ENCODE results near the gene REEP1.

The REEP1 gene

GRCh38 chr2:86280191-86280667 is 57.2 kb downstream of the REEP1 start:
- Histone ChIP-seq H3K36me3 (ENCODE audit: insufficient read depth, insufficient read length, low read length) (no peaks in the 10 kb centered on the region), H3K9ac (ENCODE audit: insufficient read length, low read depth) (no peak overlapping the region), H3K9me3 (ENCODE audit: insufficient read depth, low read length) (no peaks in the 10 kb centered on the region), H3K4me1 (ENCODE audit: insufficient read depth, insufficient read length) (peaks cover 2% of the 10 kb centered on the region), H3K27me3 (ENCODE audit: insufficient read depth, insufficient read length) (no peaks in the 10 kb centered on the region), H3K4me3 (ENCODE audit: insufficient read length, low read depth) (no peak overlapping the region)
- DNase-seq (ENCODE audit: low read depth, low spot score): no peak
- TF ChIP-seq ZNF274 (IDR thresholded peaks at IDR 0.05; ENCODE audit: low read depth, low read length): no peak
- no peak for TF ChIP-seq YY1 (IDR thresholded peaks at IDR 0.05; ENCODE audit: insufficient read depth, insufficient read length)
- TF ChIP-seq SUZ12 (IDR thresholded peaks at IDR 0.05; ENCODE audit: extremely low read depth, insufficient read depth, insufficient read length): no peak

DNA sequence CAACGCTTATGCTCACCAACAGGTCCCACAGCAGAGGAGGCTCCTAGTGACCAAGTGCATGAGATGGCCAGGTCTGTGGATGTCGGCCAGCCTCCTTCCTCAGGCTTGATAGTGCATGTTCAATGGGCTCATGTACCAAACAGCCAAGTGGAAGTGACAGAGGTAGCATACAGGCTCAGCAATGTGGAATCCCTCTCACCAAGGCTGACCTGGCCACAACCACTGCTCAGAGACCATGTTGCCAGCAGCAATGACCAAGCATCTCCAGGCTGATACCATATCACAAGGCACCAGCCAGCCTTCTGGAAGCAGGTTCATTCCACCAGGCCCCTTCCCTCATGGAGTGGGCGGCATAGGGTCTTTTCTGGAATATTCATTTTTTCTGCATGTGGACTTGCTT is 61.5 kb downstream of the REEP1 start:
- no peak for DNase-seq (ENCODE audit: low read depth, low spot score)
- TF ChIP-seq YY1 (IDR thresholded peaks at IDR 0.05; ENCODE audit: insufficient read depth, insufficient read length): no peak
- TF ChIP-seq SUZ12 (IDR thresholded peaks at IDR 0.05; ENCODE audit: extremely low read depth, insufficient read depth, insufficient read length): no peak
- no peak for TF ChIP-seq ZNF274 (IDR thresholded peaks at IDR 0.05; ENCODE audit: low read depth, low read length)
- Histone ChIP-seq H3K27me3 (ENCODE audit: insufficient read depth, insufficient read length) (no peaks in the 10 kb centered on the region), H3K4me1 (ENCODE audit: insufficient read depth, insufficient read length) (no peaks in the 10 kb centered on the region), H3K9ac (ENCODE audit: insufficient read length, low read depth) (no peak overlapping the region), H3K4me3 (ENCODE audit: insufficient read length, low read depth) (no peak overlapping the region), H3K36me3 (ENCODE audit: insufficient read depth, insufficient read length, low read length) (no peaks in the 10 kb centered on the region), H3K9me3 (ENCODE audit: insufficient read depth, low read length) (peaks cover 18% of the 10 kb centered on the region; the same call in 1 of the 2 replicates)

- no peak overlapping the region for H3K4me3 ChIP-seq (ENCODE audit: insufficient read length, low read depth)
- H3K36me3 ChIP-seq (ENCODE audit: insufficient read depth, insufficient read length, low read length): no peaks in the 10 kb centered on the region
- no peak for DNase-seq (ENCODE audit: low read depth, low spot score)
- no peak for TF ChIP-seq YY1 (IDR thresholded peaks at IDR 0.05; ENCODE audit: insufficient read depth, insufficient read length)
- TF ChIP-seq ZNF274 (IDR thresholded peaks at IDR 0.05; ENCODE audit: low read depth, low read length): no peak
- no peak for TF ChIP-seq SUZ12 (IDR thresholded peaks at IDR 0.05; ENCODE audit: extremely low read depth, insufficient read depth, insufficient read length)
- H3K4me1 ChIP-seq (ENCODE audit: insufficient read depth, insufficient read length): no peaks in the 10 kb centered on the region
- peaks cover 24% of the 10 kb centered on the region; the same call in 1 of the 2 replicates for H3K9me3 ChIP-seq (ENCODE audit: insufficient read depth, low read length)
- no peaks in the 10 kb centered on the region for H3K27me3 ChIP-seq (ENCODE audit: insufficient read depth, insufficient read length)
- no peak overlapping the region for H3K9ac ChIP-seq (ENCODE audit: insufficient read length, low read depth)
Measured at GRCh38 chr2:86275384-86275799, 62.0 kb downstream of the REEP1 start.

DNA sequence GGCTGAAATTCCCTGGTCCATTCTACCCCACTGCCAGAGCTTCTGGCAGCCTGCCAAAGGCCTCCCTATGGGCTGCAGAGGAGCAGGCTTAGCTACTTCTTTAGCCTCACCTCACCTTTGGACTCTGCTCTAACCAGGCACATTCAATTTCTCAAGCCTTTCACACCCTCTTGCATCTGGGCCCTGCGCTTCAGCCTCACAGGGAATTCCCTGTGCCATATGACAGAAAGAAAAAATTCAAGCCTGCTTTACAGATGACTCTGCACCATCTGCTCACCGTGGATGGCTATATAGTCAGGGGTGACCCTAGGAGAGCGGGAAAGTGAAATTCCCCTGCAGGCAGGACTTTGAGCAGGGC is 62.5 kb downstream of the REEP1 start:
- no peaks in the 10 kb centered on the region for H3K27me3 ChIP-seq (ENCODE audit: insufficient read depth, insufficient read length)
- TF ChIP-seq YY1 (IDR thresholded peaks at IDR 0.05; ENCODE audit: insufficient read depth, insufficient read length) (no peak), SUZ12 (IDR thresholded peaks at IDR 0.05; ENCODE audit: extremely low read depth, insufficient read depth, insufficient read length) (no peak), ZNF274 (IDR thresholded peaks at IDR 0.05; ENCODE audit: low read depth, low read length) (no peak)
- H3K4me1 ChIP-seq (ENCODE audit: insufficient read depth, insufficient read length): no peaks in the 10 kb centered on the region
- no peak overlapping the region for H3K4me3 ChIP-seq (ENCODE audit: insufficient read length, low read depth)
- no peaks in the 10 kb centered on the region for H3K36me3 ChIP-seq (ENCODE audit: insufficient read depth, insufficient read length, low read length)
- H3K9ac ChIP-seq (ENCODE audit: insufficient read length, low read depth): no peak overlapping the region
- peaks cover 24% of the 10 kb centered on the region; the same call in 1 of the 2 replicates for H3K9me3 ChIP-seq (ENCODE audit: insufficient read depth, low read length)
- DNase-seq (ENCODE audit: low read depth, low spot score): no peak

- Histone ChIP-seq H3K27me3 (ENCODE audit: insufficient read depth, insufficient read length) (no peaks in the 10 kb centered on the region), H3K36me3 (ENCODE audit: insufficient read depth, insufficient read length, low read length) (no peaks in the 10 kb centered on the region), H3K9me3 (ENCODE audit: insufficient read depth, low read length) (peaks cover 24% of the 10 kb centered on the region; the same call in 1 of the 2 replicates), H3K9ac (ENCODE audit: insufficient read length, low read depth) (no peak overlapping the region), H3K4me1 (ENCODE audit: insufficient read depth, insufficient read length) (no peaks in the 10 kb centered on the region), H3K4me3 (ENCODE audit: insufficient read length, low read depth) (no peak overlapping the region)
- DNase-seq (ENCODE audit: low read depth, low spot score): no peak
- TF ChIP-seq ZNF274 (IDR thresholded peaks at IDR 0.05; ENCODE audit: low read depth, low read length) (no peak), YY1 (IDR thresholded peaks at IDR 0.05; ENCODE audit: insufficient read depth, insufficient read length) (no peak), SUZ12 (IDR thresholded peaks at IDR 0.05; ENCODE audit: extremely low read depth, insufficient read depth, insufficient read length) (no peak)
Measured at GRCh38 chr2:86274265-86274917, 63.0 kb downstream of the REEP1 start.

- no peaks in the 10 kb centered on the region for H3K36me3 ChIP-seq (ENCODE audit: insufficient read depth, insufficient read length, low read length)
- H3K27me3 ChIP-seq (ENCODE audit: insufficient read depth, insufficient read length): no peaks in the 10 kb centered on the region
- H3K4me3 ChIP-seq (ENCODE audit: insufficient read length, low read depth): no peak overlapping the region
- TF ChIP-seq ZNF274 (IDR thresholded peaks at IDR 0.05; ENCODE audit: low read depth, low read length) (no peak), YY1 (IDR thresholded peaks at IDR 0.05; ENCODE audit: insufficient read depth, insufficient read length) (no peak), SUZ12 (IDR thresholded peaks at IDR 0.05; ENCODE audit: extremely low read depth, insufficient read depth, insufficient read length) (no peak)
- peaks cover 24% of the 10 kb centered on the region; the same call in 1 of the 2 replicates for H3K9me3 ChIP-seq (ENCODE audit: insufficient read depth, low read length)
- no peak overlapping the region for H3K9ac ChIP-seq (ENCODE audit: insufficient read length, low read depth)
- DNase-seq (ENCODE audit: low read depth, low spot score): no peak
- H3K4me1 ChIP-seq (ENCODE audit: insufficient read depth, insufficient read length): no peaks in the 10 kb centered on the region
Measured at GRCh38 chr2:86272111-86272510, 65.3 kb downstream of the REEP1 start.

DNA sequence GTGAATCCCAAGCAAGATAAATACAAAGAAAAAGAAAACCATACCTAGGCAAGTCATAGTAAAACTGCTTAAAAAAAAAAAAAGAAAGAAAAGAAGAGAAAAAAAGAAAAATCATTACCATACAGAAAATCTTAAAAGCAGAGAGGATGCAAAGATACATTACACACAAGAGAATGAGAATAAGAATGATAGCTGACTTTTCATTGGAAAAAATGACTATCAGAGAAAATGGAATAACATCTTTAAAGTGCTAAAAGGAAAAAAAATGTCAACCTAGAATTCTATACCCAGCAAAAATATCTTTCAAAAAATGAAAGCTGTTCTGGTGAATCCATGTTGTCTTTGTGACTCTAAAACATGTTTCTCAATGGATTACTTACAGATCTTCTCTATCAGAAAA is 66.2 kb downstream of the REEP1 start:
- H3K9me3 ChIP-seq (ENCODE audit: insufficient read depth, low read length): peaks cover 24% of the 10 kb centered on the region; the same call in 1 of the 2 replicates
- no peak overlapping the region for H3K4me3 ChIP-seq (ENCODE audit: insufficient read length, low read depth)
- H3K4me1 ChIP-seq (ENCODE audit: insufficient read depth, insufficient read length): no peaks in the 10 kb centered on the region
- no peak for TF ChIP-seq SUZ12 (IDR thresholded peaks at IDR 0.05; ENCODE audit: extremely low read depth, insufficient read depth, insufficient read length)
- no peak for TF ChIP-seq YY1 (IDR thresholded peaks at IDR 0.05; ENCODE audit: insufficient read depth, insufficient read length)
- no peak for TF ChIP-seq ZNF274 (IDR thresholded peaks at IDR 0.05; ENCODE audit: low read depth, low read length)
- H3K36me3 ChIP-seq (ENCODE audit: insufficient read depth, insufficient read length, low read length): no peaks in the 10 kb centered on the region
- DNase-seq (ENCODE audit: low read depth, low spot score): no peak
- H3K27me3 ChIP-seq (ENCODE audit: insufficient read depth, insufficient read length): no peaks in the 10 kb centered on the region
- no peak overlapping the region for H3K9ac ChIP-seq (ENCODE audit: insufficient read length, low read depth)
